HG02571 (cell line): Measurements from ENCODE around the gene SAT2.
A peak's percentile ranks its signal among the peaks of the same experiment; 100 is the strongest.

Experiments
- ATAC-seq: cut with Tn5 transposase; IDR thresholded peaks from one replicate; pipeline ENCODE4 v1.9.1; 2021; ENCODE audit warnings: mild to moderate bottlenecking, moderate library complexity; ENCODE audit not compliant: unreplicated experiment

SAT2 gene

DNA sequence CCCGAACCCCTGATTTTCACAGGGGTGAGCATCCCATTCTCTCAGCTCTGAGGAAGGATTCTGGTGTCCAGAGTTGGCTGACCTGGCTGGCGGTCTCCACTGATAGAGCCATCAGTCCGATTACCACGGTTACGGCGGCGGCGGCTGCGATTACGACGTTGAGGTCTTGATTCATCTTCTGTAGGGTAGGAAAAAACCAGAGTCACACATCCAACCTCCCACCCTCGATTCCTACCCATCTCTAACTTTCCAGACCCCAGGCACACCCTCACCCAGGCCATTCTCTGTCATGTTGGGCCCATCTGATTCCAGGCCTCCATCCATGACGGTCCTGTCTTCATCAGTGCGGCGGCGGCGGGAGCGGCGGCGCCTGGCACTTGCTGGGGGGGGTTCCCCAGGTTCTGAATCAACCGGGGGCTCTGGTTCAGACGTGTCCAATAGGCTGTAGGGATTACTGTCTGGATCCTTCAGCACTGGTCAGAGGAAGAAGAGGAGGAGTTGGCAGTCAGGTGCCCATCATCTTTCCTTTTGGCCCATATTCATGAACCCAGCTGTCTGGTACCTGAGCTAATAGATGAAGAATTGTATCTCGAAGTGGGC lies 35.1 kb downstream of the SAT2 start:
- ATAC-seq, result no peak

DNA sequence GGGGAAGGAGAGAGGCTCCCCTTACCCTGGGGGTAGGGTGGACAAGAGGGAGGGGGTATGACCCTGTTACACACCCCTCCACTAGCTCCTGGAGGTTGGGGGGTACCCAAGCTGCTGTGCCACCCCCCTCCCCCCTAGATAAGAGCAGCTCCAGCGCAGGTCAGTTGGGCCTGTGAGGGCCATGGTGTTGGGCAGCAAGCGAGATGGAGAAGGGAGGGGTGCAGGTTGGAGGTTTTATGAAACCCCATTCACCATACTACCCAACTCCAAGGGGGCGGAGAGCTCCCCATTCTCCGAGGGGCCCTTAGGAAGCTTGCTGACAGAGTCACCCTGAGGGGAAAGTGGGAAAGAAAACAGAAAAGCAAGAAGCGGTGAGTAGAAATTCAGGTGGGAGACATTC lies 36.0 kb downstream of the SAT2 start:
- ATAC-seq, result no peak

GRCh38 chr17:7590743-7591142 lies 36.9 kb downstream of the SAT2 start:
- no peak for ATAC-seq

GRCh38 chr17:7589891-7590691 lies 37.5 kb downstream of the SAT2 start, which contains the start of gene SOX15:
TSS of gene SOX15 (minus strand) at chr17:7590094. CDS start at chr17:7589676, 418 bp downstream.
- no peak for ATAC-seq

DNA sequence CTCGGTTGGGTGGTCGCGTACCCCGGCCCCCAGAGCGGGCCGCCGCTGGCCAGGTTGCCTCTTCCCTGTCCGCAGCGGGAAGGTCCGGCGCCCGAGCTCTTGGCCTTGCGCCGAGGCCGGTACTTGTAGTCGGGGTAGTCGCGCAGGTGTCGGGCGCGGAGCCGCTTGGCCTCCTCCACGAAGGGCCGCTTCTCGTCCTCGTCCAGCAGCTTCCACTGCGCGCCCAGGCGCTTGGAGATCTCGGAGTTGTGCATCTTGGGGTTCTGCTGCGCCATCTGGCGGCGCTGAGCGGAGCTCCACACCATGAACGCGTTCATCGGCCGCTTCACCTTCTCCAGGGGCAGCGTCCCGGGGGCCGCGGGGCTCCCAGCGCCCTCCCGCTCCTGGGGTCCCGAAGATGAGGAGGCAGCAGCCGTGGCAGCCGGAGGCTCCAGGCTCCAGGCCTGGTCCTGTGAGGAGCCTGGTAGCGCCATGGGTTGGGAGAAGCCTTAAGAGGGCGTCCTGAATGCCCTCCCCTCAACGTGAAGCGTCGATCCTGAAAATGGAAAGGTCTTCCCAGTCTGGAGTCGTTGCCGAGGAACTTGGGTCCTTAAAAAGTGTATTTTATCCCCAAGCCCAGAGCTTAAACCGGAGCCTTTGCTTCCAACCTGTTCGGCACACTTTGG lies 38.3 kb downstream of the SAT2 start:
- no peak for ATAC-seq

GRCh38 chr17:7588553-7589203 lies 38.9 kb downstream of the SAT2 start:
- ATAC-seq, result no peak

DNA sequence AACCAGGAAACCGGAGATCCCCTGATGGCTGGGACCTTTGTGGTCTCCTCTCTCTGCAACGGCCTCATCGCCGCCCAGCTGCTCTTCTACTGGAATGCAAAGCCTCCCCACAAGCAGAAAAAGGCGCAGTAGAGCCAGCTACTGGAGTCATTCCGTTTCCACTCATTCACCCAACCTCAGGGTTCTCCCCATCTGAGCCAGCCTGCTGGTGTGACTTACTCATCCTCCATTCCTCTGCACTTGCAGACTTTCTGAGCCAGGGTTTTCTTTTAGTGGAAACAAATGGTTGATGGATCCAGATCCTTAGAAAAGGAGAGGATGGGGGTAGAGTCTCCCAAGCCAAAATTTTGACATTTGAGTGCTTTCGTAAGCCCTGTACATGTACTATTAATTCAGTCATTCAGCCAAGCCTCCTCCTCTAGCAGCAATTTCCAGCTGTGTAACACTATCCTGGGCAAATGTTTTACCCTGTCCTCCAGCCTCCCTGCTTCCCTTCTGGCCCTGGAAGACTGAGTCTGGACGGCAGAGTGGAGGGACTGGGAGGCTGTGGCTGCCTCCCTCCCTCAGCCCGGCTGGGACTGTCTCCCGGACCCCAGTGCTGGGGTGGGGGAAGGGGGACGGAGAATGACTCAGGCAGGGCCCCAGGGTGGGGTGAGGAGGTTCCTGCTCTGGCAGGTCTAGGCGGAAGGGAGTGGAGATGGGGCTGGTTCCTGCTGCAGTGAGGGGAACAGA lies 40.0 kb downstream of the SAT2 start:
- no peak for ATAC-seq

GRCh38 chr17:7586673-7587419 lies 40.8 kb downstream of the SAT2 start:
- ATAC-seq, result no peak

- ATAC-seq, result peak; percentile 58
Observed at GRCh38 chr17:7583253-7584109, 44.1 kb downstream of the SAT2 start, which contains the start of gene MPDU1. TSS of gene MPDU1 (plus strand) at chr17:7583852. CDS start at chr17:7583863, 11 bp downstream.

- ATAC-seq, result no peak
Observed at GRCh38 chr17:7582396-7583252, 45.0 kb downstream of the SAT2 start.

DNA sequence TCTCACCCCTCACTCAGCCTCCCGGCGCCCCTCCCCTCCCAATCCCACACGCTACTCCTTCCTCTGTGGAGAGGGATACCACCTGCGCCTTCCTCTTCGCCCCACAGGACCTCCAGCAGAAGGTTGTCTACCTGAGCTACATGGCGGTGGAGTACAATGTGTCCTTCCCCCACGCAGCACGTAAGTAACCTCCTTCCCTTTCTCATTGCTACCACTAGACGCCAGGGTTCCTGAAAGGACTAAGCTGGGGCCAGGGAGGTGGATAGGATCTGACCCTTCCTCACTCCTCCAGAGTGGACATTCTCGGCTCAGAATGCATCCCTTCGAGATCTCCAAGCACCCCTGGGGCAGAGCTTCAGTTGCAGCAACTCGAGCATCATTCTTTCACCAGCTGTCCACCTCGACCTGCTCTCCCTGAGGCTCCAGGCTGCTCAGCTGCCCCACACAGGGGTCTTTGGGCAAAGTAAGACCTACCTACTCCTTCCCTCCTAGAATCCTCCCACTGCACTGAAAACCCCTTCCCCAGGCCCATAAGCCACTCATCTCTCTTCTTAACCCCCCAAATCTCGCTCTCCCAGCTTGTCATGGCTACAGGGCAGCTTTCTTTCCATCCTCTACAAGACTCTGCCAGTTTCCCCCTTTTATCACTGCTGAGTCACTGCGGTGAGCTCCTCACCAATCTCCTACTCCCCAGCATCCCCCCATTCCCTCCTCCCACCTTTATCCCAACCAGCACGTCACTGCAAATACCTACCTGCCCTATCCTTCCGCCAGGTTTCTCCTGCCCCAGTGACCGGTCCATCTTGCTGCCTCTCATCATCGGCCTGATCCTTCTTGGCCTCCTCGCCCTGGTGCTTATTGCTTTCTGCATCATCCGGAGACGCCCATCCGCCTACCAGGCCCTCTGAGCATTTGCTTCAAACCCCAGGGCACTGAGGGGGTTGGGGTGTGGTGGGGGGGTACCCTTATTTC lies 46.7 kb downstream of the SAT2 start:
- no peak for ATAC-seq

- ATAC-seq, result no peak
Observed at GRCh38 chr17:7579834-7580603, 47.6 kb downstream of the SAT2 start.

GRCh38 chr17:7579001-7579833 lies 48.4 kb downstream of the SAT2 start, which contains the start of gene CD68:
TSS of gene CD68 (plus strand) at chr17:7579638. CDS start at chr17:7579678, 40 bp downstream.
- no peak for ATAC-seq

- no peak for ATAC-seq
Observed at GRCh38 chr17:7577327-7578199, 50.1 kb downstream of the SAT2 start.
